ENCODE results near the gene CCSAP.

Gene CCSAP

DNA sequence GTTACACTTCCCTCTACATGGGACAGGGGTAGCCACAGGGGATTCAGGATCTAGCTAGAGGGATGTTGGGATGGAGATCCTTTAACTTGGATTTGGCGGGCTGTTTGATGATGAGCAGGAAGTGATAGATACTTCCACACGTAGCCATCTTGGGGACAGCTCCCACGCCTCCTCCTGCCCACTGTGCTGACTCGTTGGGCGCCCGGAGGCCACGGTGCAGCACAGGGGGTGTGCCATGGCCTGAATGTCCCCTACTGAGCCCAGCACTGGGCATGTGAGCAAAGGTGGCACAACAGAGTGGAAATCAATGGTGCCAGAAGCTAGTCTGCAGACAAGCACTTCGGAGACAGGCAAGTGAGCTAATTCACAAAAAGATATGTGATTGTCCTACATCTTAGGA, 31.6 kb upstream of the CCSAP start:
- no peak for TF ChIP-seq GATA2 (IDR thresholded peaks at IDR 0.05; ENCODE audit: low read depth, low read length)
- no peak for TF ChIP-seq GATA3 (IDR thresholded peaks at IDR 0.05; ENCODE audit: low read depth, low read length)

DNA sequence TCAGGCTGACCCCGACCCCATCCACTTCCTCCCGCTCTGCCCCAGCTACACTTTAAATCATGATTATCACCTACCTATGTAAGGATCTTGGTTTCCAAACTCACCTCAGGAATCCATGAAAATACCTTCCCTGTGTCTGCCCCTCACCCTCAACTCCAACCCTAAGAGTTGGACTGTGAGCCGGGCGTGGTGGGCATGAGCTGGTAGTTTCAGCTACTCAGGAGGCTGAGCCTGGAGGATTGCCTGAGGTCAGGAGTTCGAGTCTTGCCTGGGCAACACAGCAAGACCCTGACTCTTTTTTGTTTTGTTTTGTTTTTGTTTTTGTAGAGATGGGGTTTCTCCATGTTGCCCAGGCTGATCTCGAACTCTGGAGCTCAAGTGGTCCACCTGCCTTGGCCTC, 30.5 kb upstream of the CCSAP start:
- TF ChIP-seq GATA3 (IDR thresholded peaks at IDR 0.05; ENCODE audit: low read depth, low read length) (no peak), GATA2 (IDR thresholded peaks at IDR 0.05; ENCODE audit: low read depth, low read length) (no peak)

DNA sequence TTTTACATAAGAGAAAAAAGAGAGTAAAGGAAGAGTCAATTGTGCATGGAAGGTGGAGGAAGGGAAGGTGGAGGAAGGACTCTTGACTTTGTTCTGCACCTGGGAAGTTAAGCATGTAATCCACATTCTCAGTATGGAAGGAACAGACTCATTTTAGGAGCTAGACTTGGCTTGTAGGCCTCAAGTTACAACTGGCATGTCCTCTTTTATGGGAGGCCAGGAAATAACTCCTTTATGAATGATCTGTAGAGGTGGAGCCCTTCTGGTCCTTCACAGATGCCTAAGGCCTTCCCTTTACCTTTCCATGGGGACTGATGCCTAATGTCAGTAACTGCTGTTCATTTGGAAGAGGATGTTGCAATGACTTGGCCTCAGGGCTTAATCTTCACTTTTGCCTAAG, 29.4 kb upstream of the CCSAP start:
- TF ChIP-seq GATA3 (IDR thresholded peaks at IDR 0.05; ENCODE audit: low read depth, low read length) (no peak), GATA2 (IDR thresholded peaks at IDR 0.05; ENCODE audit: low read depth, low read length) (no peak)

DNA sequence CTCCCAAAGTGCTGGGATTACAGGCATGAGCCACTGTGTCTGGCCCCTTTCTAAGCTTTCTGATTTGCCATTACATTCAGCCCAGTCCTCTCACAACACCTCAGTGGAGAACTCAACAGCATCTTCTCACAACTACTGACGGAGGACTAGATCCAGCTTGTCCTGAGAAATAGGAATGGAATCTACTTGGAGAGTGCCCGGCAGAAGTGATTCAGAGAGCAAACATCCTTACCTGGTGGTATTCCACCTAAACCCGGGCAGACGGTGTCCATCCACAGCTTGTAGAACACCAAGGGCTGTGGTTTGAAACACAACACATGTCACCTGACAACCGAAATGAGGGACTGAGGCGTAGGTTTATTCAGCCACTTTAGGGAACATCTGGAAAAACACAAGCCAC, 28.8 kb upstream of the CCSAP start:
- TF ChIP-seq GATA3 (IDR thresholded peaks at IDR 0.05; ENCODE audit: low read depth, low read length) = no peak
- TF ChIP-seq GATA2 (IDR thresholded peaks at IDR 0.05; ENCODE audit: low read depth, low read length) = no peak

DNA sequence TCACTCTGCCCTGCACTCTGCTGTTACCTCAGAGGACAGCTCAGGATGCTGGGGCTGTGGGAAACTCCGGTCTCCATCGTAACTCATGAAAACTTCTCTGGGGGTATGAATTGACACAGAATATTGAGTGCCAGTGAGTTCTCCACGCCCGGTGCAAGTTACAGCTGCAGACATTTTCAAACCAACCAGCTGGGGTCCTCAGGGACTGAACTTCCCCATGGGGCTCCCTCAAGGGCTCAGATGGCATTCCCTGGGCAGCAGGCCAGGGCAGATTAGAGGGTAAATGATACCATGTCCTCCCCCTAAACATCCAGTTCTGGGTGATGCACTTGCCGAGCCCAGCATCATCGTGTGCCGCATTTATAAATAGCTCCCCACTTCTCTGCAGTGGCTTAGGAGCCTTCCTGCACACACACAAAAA, 27.8 kb upstream of the CCSAP start:
- TF ChIP-seq GATA2 (IDR thresholded peaks at IDR 0.05; ENCODE audit: low read depth, low read length) (no peak), GATA3 (IDR thresholded peaks at IDR 0.05; ENCODE audit: low read depth, low read length) (no peak)

DNA sequence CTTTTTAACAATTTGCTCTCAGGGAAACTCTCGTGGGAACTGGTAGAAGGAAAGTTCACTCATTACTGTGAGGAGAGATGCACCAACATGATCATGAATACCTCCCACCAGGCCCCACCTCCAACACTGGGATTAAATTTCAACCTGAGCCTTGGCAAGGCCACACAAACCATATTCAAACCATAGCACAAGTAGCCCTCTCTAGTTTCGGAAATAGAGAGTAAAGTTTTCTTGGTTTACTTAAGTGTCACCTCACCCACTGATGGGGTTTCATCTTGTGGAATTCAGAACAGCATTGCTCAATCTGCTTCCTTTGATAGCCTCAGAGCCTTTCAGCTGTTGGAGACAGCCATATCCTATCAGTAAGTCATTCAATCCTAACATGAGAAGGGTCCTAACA, 25.5 kb upstream of the CCSAP start:
- TF ChIP-seq GATA3 (IDR thresholded peaks at IDR 0.05; ENCODE audit: low read depth, low read length) = no peak
- TF ChIP-seq GATA2 (IDR thresholded peaks at IDR 0.05; ENCODE audit: low read depth, low read length) = no peak

DNA sequence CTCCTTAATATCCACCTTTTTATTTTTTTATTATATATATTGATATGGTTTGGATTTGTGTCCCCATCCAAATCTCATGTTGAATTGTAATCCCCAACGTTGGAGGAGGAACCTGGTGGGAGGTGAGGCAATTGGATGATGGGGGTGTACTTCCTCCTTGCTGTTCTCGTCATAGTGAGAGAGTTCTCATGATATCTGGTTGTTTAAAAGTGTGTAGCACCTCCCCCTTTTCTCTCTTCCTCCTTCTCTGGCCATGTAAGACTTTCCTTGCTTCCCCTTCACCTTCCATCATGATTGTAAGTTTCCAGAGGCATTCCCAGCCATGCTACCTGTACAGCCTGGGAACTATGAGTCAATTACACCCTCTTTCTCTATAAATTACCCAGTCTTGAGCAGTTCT, 22.7 kb upstream of the CCSAP start:
- no peak for TF ChIP-seq GATA2 (IDR thresholded peaks at IDR 0.05; ENCODE audit: low read depth, low read length)
- no peak for TF ChIP-seq GATA3 (IDR thresholded peaks at IDR 0.05; ENCODE audit: low read depth, low read length)

DNA sequence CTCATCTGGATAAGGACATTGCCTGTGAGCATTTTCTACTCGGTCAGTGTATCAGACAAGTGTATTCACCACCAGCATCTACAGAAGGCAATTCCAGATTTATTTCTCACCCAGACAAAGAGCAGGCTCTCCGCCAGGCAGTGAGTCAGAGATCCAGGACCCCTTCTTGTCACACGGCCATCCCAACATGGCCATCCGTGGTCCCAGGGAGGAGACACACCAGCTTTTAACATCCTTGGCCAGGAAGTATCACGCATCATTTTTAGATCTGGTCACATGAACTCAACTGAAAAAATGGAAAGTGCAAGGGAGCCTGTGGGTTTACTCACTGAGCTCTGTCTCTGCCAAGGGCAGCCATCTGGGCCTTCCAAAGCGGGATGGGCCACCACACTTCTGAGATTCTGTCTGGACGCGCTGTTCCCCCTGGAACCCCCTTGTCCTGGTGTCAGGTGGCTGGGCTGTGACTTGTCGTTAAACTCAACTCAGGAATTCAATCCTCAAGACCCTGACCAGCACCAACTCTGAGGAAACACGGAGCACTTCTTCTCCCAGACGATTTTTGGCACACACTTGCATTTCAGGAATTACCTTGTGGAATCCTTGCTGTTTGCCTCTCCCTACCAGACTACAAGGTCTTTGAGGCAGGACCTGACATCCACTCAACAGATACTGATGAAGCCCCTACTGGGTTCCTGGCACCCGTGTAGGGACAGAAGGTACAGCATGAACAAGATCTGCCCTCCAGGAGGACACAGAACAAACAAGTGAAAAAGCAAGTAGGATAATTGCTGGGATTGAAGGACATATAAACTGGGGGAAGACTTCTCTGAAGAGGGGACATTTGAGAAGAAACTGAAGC, 21.6 kb upstream of the CCSAP start:
- TF ChIP-seq GATA2 (IDR thresholded peaks at IDR 0.05; ENCODE audit: low read depth, low read length) (no peak), GATA3 (IDR thresholded peaks at IDR 0.05; ENCODE audit: low read depth, low read length) (no peak)

DNA sequence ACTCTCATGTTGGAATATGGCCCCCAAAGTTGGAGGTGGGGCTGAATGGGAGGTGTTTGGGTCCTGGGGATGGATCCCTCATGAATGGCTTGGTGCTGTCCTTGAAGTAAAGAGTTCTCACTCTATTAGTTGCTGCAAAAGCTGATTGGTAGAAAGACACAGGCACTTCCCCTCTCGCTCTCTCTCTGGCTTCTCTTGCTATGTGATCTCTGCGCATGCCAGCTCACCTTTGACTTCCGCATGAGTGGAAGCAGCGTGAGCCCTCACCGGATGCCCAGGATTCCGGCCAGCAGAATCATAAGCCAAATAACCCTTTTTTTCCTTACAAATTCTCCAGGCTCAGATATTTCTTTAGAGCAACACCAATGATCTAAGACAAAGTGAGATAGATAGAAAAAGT, 20.9 kb upstream of the CCSAP start:
- TF ChIP-seq GATA3 (IDR thresholded peaks at IDR 0.05; ENCODE audit: low read depth, low read length) (no peak), GATA2 (IDR thresholded peaks at IDR 0.05; ENCODE audit: low read depth, low read length) (no peak)

DNA sequence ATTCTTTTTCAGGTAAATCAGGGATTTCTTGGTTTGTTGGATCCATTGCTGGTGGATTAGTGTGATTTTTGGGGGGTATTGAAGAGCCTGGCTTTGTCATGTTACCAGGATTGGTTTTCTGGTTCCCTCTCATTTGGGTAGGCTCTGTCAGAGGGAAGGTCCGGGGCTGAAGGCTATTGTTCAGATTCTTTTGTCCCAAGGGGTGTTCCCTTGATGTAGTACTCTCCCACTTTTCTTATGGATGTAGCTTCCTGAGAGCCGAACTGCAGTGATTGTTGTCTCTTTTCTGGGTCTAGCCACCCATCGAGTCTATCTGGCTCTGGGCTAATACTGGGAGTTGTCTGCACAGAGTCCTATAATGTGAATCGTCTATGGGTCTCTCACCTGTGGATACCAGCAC, 17.6 kb upstream of the CCSAP start:
- TF ChIP-seq GATA2 (IDR thresholded peaks at IDR 0.05; ENCODE audit: low read depth, low read length) (no peak), GATA3 (IDR thresholded peaks at IDR 0.05; ENCODE audit: low read depth, low read length) (no peak)

DNA sequence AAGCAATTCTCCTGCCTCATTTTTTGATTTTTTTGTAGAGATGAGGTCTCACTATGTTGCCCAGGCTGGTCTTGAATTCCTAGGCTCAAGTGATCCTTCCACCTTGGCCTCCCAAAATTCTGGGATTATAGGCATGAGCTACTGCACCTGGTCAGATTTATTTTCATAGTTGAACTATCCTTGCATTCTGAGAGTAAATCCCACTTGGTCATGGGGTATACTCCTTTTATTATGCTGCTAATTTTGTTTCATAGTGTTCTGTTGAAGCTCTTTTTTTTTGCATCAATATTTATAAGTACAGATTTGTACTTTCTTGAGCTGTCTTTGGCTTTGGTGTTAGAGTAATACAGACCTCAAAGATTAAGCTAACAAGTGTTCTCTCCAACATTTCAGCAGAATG, 12.8 kb upstream of the CCSAP start:
- TF ChIP-seq GATA2 (IDR thresholded peaks at IDR 0.05; ENCODE audit: low read depth, low read length) = no peak
- no peak for TF ChIP-seq GATA3 (IDR thresholded peaks at IDR 0.05; ENCODE audit: low read depth, low read length)

DNA sequence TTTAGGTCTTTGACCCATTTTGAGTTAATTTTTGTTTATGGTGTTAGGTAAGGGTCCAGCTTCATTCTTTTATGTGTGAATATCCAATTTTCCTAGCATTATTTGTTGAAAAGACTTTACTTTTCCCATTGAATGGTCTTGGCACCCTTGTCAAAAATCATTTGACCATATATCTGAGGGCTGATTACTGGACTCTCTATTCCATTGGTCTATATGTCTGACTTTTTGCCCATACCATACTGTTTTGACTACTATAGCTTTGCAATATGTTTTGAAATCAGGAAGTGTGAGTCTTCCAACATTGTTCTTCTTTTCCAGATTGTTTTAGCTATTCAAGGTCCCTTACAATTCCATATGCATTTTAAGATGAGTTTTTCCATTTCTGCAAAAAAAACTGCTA, 11.4 kb upstream of the CCSAP start:
- no peak for TF ChIP-seq GATA2 (IDR thresholded peaks at IDR 0.05; ENCODE audit: low read depth, low read length)

DNA sequence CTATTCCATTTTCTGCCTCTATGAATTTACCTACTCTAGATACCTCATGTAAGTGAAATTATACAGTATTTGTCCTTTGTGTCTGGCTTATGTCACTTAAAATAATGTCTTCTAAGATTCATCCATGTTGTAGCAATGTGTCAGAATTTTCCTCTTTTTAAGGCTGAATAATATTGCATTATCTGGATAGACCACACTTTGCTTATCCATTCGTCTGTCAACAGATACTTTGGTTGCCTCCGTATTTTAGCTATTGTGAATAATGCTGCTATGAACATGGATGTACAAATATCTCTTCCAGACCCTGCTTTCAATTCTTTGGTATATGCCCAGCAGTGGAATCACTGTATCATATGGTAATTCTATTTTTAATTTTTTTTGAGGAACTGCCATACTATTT, 10.1 kb upstream of the CCSAP start:
- TF ChIP-seq GATA3 (IDR thresholded peaks at IDR 0.05; ENCODE audit: low read depth, low read length) (no peak), GATA2 (IDR thresholded peaks at IDR 0.05; ENCODE audit: low read depth, low read length) (no peak)

DNA sequence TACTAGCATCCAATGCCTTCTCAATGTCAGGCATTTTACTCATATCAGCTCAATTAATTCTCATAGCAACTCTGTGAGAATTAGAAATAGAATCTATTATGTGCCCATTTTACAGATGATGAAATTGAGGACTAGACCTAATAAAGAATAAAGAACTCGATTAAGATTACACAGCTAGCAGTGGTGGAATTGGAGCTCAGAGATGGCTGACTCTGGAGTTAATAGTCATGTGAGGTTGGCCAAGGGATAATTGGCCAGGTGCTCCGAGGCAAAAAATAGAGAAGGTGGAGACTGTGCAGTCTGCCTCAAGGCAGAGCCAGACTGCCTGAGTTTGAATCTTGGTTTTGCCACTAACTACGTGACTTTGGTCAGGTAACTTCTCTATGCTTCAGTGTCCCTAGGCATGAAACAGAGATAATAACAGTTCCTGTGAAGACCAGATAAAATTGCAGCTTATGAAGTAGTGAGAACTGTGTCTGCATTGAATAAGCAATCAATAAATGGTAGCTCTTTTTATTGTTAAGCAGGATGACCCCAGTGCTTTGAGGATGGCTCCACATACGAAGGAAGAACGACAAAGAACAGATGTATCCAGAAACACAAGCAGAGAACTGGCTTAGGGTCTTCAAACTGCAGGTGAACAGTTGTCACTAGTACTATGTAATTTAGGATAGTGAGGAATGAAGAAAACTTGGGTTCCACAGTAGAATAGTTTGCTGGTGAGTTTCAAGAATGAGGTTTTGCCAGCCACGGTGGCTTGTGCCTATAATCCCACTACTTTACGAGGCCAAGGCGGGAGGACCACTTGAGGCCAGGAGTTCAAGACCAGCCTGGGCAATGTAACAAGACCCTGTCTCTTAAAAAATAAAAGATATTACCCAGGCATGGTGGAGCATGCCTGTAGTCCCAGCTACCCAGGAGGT, 6.9 kb upstream of the CCSAP start:
- TF ChIP-seq GATA2 (IDR thresholded peaks at IDR 0.05; ENCODE audit: low read depth, low read length) (no peak), GATA3 (IDR thresholded peaks at IDR 0.05; ENCODE audit: low read depth, low read length) (no peak)

DNA sequence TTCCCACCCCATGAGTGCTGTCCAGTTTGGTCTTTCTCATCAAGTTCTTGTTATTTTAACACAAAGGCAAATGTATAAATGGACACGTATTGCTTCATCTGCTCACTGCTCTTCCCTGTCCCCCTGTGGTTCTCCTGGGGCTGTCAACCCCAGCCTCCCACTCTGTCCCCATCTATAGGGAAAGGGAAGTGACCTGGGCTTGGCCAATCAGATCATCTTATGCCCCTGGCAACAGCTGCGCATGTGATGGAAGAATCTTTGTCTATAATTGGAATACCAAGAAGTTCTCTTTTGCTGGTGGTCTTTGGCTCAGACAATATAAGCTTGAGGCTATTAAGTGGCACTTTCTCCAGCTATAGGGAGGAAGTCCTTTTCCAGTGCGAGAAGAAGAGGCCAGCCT, 4.7 kb upstream of the CCSAP start:
- TF ChIP-seq GATA3 (IDR thresholded peaks at IDR 0.05; ENCODE audit: low read depth, low read length) (no peak), GATA2 (IDR thresholded peaks at IDR 0.05; ENCODE audit: low read depth, low read length) (no peak)

All from SH-SY5Y (cell line).